BE2C (cell line): ENCODE measurements around the gene PADI6.

ENCODE experiments used
- DNase-seq: peaks from one replicate; pipeline ENCODE4 v3.0.0-alpha.2; 2020
- H3K27me3 ChIP-seq: fragments of 250-450 bp; sonication (Bioruptor Pico); 2 replicates; pipeline ENCODE4 v1.5.1; 2020; ENCODE audit warnings: mild to moderate bottlenecking
- H3K36me3 ChIP-seq: fragments of 250-450 bp; sonication (Bioruptor Pico); 2 replicates; pipeline ENCODE4 v1.5.1; 2020; ENCODE audit warnings: mild to moderate bottlenecking
- H3K4me1 ChIP-seq: fragments of 250-450 bp; sonication (Bioruptor Pico); 2 replicates; pipeline ENCODE4 v1.5.1; 2020
- H3K4me3 ChIP-seq: 2 replicates; pipeline ENCODE4 v1.5.1; 2011; ENCODE audit warnings: low read depth, low read length
- H3K9me3 ChIP-seq: fragments of 250-450 bp; sonication (Bioruptor Pico); 2 replicates; pipeline ENCODE4 v1.5.1; 2020
- CTCF ChIP-seq: IDR thresholded peaks from 2 replicates; pipeline ENCODE4 v1.5.1; 2012; ENCODE audit warnings: mild to moderate bottlenecking, low read depth, low read length

PADI6 gene

GRCh38 chr1:17434016-17434415 is 62.0 kb downstream of the PADI6 start:
- no peak for DNase-seq
- Histone ChIP-seq H3K4me3 (no peak overlapping the region), H3K36me3 (peaks cover 47% of the 10 kb centered on the region), H3K27me3 (no peaks in the 10 kb centered on the region), H3K9me3 (no peaks in the 10 kb centered on the region), H3K4me1 (no peaks in the 10 kb centered on the region)
- no peak for TF ChIP-seq CTCF

GRCh38 chr1:17434601-17435000 is 62.6 kb downstream of the PADI6 start:
- no peak for TF ChIP-seq CTCF
- Histone ChIP-seq H3K4me1 (no peaks in the 10 kb centered on the region), H3K4me3 (no peak overlapping the region), H3K36me3 (peaks cover 46% of the 10 kb centered on the region), H3K9me3 (no peaks in the 10 kb centered on the region), H3K27me3 (no peaks in the 10 kb centered on the region)
- no peak for DNase-seq

- peaks cover 46% of the 10 kb centered on the region for H3K36me3 ChIP-seq
- H3K4me3 ChIP-seq, result peak overlapping the region; percentile 66
- no peak for DNase-seq
- no peaks in the 10 kb centered on the region for H3K4me1 ChIP-seq
- H3K27me3 ChIP-seq, result no peaks in the 10 kb centered on the region
- no peak for TF ChIP-seq CTCF
- no peaks in the 10 kb centered on the region for H3K9me3 ChIP-seq
Measured at GRCh38 chr1:17436380-17437174, 64.6 kb downstream of the PADI6 start.

- DNase-seq, result no peak
- Histone ChIP-seq H3K9me3 (no peaks in the 10 kb centered on the region), H3K4me1 (no peaks in the 10 kb centered on the region), H3K36me3 (peaks cover 44% of the 10 kb centered on the region), H3K27me3 (no peaks in the 10 kb centered on the region), H3K4me3 (peak overlapping the region; percentile 66)
- TF ChIP-seq CTCF, result no peak
Measured at GRCh38 chr1:17437260-17437579, 65.2 kb downstream of the PADI6 start.

GRCh38 chr1:17437580-17438317 is 65.8 kb downstream of the PADI6 start:
- Histone ChIP-seq H3K4me1 (no peaks in the 10 kb centered on the region), H3K36me3 (peaks cover 41% of the 10 kb centered on the region), H3K27me3 (no peaks in the 10 kb centered on the region), H3K9me3 (no peaks in the 10 kb centered on the region), H3K4me3 (peak overlapping the region; percentile 72)
- DNase-seq, result peak; percentile 44
- TF ChIP-seq CTCF, result no peak
